ENCODE measurements around the gene FMN1.

The FMN1 gene

DNA sequence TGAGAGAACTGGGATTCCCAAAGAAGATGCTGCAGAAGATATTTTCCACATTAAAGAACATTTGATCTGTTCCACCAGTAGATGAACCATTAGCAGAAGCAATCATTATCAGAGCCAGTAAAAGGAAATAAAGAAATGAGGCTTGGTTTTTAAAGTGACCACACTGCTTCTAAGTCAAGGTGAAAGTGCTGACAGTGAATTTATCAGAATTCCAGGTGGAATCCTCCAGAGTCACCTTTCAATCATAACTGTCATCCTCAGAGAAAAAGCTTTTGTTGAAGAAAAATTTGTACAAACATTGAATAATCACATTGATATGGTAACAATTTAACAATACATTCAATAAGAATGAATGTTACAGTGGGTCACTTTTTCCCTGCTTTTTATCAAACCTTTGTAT is 376.9 kb downstream of the FMN1 start:
- no peak for DNase-seq

DNA sequence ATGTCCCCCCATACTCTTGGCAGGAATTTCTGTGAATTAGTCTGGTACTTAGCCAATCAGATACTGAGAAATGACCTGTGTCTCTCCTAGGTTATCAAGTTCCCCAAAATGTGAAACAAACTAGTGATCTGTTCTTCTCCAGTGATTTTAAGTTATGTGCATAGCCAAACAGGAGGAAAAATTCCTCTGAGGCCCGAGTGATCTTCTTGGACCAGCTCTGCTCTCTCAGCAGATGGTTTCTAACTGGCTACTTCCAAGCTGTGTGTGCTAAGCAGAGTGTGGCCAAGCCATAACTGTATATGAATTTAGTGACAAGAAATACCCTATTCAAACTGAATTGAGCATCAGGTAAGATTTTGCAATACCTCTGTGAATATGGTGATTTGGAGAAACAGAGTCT is 387.2 kb downstream of the FMN1 start:
- no peak for DNase-seq

DNA sequence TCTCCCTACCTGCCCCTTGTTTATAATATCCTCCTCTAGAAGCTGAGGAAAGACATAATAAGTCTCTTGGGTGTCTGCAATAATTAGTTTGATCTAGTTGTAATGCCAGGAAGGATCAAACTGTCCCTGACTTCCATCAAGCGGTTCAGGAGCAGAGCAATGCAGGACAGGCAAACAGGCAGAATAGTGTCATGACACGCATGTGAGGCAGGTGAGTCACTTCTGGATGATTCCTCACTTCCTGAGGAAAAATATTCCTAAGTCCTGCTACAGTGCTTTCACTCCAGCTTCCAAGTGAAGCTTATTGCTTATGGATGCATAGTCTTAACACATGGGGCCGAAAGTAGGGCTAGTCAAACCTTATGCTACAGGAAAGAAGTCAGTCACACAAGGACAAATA is 390.9 kb downstream of the FMN1 start:
- no peak for DNase-seq

DNA sequence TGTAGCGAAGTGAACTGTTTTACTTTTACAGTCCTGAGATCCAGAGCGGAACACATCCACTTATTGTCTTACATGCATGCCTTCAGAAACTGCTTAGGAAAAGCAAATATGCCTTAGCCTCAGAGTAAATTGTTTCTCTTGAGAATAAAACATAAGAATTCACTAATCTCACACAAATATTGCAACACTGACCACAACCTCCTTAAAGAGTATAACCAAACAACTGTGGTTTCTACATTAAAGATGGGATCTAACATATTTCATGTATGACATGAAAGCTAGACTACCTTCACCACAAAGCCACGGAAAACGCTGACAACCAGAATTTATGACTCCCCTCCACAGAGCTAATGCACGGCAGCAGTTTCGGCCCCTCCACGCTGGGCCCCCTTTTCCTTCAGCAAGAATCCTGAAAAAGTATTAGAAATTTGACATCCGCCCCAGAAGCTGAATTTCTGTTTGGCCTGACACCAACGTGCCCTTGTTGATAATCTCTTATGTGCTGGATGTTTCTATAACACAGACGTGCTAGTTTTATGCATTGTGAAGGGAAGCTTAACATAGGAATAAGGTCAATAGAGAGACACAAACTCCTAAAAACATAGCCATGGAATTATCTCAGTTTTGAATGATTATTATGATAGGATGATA is 392.1 kb downstream of the FMN1 start:
- DNase-seq: no peak

DNA sequence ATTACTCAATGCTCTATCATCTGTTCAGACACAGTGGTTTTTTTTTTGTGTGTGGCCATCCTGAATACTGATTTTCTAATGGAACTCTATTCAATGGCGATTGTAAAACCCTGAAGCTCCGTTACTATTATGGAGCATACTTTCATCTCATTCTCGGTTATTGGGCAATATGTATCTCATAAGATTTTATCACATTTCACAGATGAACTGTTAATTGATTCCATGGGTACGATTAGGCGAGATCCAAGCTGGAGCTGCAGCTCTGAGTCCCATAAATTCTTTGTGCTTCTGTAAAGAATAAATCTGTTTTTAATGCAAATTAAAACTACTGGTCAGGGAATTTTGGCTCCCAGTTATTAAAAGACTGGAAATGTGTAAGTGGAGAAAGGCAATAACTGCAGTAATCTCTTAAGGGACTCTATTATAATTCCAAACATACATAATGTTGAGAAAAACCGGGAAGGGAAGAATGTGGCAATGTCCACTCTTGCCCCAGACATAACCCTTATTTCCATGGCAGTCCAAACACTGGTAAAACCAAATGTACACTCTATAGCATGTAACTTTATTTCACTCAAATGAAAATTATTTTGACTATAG is 394.5 kb downstream of the FMN1 start:
- DNase-seq: no peak

DNA sequence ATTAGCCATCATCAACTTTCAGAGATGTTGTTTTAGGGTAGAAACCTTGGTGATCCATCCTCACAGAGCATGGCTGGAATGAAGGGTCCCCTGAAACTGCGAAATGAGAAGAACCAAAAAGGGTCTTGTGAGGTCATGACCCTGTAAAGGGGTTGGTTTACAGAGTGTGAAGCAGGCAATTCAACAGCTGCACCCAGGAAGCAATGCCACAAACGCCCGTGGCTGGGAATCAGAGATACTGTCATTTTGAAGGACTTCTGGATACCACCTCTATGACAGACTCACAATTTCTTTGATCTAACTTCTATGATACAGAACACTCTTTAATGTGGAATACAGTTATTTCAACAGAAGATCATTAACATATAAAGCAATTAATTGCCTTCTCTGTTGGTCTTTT is 397.7 kb downstream of the FMN1 start:
- no peak for DNase-seq

DNA sequence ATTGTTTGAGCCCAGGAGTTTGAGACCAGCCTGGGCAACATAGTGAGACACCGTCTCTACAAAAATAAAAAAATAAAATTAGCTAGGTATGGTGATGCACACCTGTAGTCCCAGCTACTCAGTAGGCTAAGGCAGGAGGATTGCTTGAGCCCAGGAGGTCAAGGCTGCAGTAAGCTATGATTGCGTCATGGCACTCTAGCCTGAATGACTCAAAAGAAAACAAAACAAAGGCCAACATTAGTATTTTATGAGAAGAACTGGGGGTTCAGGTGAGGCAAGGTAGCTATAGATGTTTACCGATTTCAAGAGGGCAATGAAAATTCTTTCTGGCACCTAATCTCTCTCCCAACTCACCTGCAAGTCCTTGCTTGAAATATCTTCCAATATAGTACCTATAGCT is 399.5 kb downstream of the FMN1 start:
- DNase-seq: no peak

DNA sequence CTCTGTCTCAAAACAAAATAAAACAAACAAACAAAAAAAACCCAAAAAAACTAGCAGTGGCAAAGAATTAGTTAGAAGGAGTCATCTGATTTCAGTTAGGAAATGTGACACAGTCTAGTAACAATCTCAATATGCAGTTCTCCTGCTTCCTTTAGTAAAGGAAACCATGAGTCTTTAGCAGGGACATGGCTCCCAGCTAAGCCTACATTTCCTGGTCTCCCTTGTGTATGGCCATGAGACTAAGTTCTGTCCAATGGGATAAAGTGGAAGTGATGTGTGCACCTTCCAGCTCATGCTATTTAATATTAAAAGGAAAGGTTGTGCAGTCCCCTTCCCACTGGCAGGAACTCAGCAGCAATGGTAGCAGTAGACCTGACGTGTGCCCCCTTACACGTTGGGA is 402.1 kb downstream of the FMN1 start:
- no peak for DNase-seq

DNA sequence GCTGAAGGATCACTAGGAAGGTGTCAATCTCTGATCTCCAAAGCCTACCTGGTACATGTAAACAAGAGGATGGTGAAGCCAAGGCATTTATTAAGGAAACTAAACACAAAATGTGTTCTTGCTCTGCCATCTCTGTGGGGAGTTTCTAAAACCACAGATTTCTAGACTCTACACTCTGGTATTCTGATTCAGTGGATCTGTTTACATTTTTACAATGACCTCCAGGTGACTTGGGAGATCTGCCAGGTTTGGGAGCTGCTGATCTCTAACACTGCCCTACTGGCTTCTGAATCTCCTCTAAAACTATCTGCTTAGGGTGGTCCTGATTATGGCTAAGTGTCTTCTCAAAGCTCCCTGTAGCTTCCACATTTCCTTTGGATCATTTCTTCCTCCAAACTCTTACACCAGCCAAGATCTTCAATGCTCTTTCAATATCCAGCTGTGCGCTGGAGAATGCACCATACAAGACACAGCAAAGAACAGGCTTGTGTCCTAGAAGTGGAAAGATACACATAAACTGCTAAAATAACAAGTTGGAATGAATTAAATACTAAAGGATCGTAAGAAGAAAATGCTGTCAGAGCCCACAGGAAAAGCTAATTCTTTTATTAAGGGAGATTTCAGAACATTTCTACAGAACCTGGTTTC is 404.0 kb downstream of the FMN1 start:
- no peak for DNase-seq

DNA sequence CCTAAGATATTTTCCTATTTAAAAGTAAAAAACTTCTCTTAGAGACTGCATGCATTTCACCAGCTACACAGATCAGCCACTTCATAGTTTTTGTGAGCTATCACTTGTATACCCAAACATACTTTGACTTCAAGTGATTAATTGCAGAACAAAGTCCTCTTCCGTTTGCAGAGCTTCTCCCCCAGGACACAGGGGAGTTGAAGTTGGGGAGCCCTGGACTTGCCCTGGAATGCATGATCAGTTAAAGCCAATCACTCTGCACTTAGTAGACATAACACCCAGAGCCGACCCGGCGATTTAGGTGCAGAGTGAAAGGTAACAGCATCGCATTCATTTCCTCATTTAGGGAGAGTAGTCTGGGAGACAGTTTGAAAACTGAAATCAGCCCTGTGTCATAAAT is 406.6 kb downstream of the FMN1 start:
- no peak for DNase-seq

DNA sequence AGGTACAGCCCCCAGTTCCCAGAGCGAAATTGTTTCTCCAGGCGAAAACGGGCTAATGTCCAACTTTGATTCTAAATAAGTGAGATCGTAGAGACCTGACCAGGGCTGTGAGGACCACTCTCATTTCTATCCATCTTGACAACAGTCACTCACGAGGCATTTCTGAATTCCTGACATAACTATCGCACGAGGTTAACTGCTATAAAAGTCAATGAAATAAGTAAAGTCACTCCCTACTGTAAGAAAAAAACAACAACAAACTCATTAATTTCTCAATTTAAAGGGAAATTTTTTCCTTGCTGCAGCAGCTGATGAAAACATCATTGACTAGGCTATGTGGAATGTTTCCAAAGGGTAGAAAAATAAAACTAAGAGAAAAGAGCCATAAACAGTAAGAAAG is 407.6 kb downstream of the FMN1 start:
- DNase-seq: no peak

DNA sequence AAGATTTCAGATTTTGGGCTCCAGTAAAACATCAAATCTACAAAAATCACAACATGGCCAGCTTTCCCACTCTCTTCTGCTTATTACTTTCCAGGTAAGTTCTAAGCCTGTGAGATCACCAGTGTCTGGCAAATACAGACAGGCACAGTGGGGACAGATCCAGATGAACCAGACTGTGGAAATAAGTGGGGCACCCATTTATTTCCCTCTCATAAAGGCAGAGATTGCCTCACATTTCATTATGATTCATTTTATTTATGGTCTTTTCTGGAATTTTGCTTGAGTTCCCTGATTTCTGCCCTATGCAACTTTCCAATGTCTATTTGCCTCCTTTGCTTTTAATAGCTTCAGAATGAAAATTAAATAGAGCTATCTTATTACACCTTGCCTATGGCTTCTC is 409.9 kb downstream of the FMN1 start:
- DNase-seq: no peak

DNA sequence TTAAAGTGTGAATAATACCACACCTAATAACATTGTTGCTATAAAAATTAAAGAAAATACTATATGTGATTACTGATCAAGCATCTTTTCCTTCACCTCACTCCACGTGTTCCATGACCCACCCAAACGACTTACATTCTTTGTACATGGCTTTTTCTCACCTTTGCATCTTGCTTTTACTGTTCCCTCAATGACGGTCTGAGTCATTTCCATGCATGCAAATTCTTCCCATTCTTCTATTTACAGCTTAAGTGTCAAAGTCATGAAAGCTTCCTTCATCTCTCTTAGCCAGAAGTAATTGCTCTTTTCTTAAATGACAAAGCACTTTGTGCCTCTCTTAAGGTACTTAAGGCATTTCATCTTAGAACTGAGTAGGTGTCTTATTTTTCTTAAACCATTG is 412.7 kb downstream of the FMN1 start:
- DNase-seq: no peak

DNA sequence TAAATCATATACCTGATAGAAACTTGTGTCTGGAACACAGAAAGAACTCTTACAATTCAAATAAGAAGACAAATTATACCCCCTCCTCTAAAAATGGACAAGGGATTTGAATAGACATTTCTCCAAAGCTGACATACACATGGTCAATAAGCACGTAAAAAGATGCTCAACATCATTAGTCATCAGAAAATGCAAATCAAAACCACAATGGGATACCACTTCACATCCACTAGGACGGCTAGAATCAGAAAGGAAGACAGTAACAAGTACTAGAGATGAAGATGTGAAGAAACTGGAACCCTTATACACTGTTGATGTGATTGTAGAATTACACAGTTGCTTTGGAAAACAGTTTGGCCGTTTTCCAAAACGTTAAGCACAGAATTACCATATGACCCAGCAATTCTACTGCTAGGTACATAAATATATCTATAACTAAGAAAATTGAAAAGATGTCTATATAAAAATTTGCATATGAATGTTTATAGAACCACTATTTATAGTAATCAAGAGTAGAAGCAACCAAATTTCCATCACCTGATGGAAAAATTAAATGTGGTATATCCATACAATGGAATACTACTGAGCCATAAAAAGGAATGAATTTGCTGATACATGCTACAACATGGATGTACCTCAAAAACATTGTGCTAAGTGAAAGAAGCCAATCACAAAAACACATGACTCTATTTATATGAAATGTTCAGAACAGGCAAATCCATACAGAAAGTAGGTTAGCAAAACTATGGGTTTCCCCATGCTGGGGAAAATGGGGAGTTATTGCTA is 415.9 kb downstream of the FMN1 start:
- no peak for DNase-seq

DNA sequence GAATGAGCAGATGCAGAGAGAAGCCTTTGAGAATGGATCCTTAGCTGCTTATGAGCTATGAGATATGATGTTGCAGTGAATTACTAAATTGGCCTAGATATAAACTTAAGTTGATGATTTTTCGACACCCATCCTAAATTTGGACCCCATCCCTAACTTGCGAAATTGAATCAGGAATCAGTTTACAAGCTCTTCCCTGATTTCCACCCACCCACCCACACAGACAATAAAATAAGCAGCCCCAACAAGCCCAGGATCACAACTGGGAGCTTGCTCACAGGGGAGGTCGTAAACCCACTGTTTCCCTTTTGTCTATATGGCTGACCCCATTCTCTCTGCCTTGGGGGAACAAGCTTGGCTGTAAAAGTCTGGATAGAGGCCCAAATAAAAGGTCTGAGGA is 419.4 kb downstream of the FMN1 start:
- DNase-seq: no peak

DNA sequence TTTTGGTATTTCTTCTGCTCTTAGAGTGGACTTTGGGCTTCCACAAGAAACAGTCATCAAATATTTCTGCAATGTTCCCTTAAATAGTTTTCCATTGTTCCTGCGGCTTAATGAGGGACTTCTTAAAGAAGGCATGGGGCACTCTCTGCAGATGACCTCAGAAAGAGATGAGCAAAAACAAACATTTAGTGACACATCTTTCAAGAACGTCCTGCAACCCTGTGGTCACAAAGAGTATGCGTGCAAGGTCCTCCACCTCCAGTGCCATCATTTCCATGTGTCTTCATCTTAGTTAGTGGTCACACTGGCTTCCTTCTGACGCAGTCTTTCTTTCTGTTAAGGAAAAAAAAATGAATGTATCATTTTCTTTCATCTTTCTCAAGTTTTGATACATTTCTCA is 420.5 kb downstream of the FMN1 start:
- no peak for DNase-seq

DNA sequence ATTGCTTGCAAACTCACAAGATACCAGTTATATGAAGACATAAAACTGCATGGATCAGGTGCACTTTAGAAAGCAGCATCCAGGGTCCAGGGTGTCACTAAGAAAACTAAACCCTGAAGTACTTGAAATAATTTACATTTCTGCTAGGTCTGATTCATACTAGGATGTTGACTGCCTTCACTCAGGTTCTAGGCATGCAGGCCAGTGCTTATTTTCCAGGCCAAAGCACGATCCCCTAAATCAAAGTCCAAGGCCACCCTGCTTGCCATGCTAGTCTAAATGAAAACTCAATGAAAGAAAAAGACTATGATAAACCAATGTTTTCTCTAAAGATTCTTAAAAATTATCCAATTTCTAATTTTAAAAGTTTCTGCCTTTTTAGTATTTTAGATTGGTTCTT is 427.3 kb downstream of the FMN1 start:
- DNase-seq: no peak

DNA sequence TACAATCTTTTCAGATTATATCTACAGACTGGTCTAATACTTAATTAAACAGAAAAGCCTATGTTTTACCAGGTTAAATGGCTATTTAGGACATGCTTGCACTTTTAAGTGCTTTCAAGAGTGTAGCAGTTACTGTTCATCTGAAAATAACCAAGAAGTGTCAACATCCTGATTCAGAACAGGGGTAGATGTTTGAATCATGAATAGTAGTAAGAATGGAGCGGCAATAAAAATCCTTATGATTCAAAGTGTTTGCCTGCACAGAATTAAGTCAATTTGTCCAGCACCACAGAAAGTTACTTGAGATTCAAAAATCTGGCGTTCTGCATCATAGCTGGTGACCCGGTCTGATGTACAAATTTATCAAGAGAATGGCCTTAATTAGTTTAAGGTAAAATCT is 428.4 kb downstream of the FMN1 start:
- DNase-seq: no peak

DNA sequence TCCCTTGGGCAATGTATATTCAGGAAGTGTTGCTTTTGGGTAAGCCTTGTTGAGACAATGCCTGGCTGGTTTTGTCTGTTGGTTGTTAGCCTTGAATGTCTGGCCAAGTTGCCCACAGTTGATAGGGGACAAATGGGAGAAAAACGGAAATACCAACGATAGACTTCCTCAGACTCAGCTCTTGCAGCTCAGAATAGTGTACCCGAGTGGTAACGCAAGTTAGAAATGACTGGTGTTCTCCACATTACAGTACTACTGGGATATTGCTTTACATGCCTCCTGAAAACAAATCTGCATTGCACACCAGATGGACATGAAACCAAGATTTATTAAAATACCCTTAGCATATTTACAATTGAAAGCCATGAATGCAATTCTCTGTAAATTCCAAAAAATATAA is 429.3 kb downstream of the FMN1 start:
- no peak for DNase-seq

DNA sequence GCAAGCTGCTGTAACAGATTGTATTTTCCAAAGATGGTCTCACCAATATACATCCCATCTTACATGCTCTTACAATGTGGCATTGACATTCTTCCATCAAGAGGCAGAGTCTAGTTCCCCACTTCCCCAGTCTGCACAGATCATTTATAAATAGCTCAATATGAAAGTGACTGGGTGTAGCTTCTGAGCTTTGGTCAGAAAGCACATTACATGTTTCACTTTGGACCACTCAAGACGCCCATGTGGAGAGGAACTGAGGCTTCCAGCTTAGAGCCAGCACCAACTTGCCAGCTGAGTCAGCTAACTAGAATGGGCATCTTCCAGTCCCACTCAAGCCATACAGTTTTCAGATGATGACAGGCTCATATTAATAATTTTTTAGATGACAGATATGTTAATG is 431.2 kb downstream of the FMN1 start:
- DNase-seq: no peak

DNA sequence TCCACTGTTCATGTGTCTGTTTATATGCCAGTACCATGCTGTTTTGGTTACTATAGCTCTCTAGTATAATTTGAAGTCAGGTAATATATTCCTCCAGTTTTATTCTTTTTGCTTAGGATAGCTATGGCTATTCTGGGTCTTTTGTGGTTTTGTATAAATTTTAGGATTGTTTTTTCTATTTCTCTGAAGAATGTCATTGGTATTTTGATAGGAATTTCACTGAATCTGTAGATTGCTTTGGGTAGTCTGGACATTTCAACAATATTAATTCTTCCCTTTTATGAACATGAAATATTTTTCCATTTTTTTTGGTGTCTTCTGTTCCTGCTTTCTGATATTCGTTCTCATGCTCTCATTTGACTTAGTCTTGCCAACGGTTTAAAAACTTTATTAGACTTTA is 437.1 kb downstream of the FMN1 start:
- no peak for DNase-seq

DNA sequence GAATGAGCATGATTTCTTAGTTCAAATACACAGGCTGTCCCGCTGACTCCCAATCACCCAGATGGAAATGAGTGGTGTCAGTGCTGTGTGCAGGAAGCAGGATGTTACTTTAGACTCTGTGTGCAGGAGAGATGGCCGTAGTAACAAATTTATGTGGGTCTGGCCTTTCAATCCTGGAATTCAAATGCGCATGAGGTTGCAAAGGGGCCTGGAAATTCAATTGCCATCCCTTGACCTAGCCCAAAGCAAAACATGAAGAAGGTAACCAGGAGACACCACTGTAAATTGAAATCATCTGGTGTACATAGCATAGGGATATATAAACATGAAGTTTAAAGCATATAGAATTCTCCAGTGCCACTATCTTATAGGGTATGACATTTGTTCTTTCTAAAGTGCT is 443.5 kb downstream of the FMN1 start:
- no peak for DNase-seq

DNA sequence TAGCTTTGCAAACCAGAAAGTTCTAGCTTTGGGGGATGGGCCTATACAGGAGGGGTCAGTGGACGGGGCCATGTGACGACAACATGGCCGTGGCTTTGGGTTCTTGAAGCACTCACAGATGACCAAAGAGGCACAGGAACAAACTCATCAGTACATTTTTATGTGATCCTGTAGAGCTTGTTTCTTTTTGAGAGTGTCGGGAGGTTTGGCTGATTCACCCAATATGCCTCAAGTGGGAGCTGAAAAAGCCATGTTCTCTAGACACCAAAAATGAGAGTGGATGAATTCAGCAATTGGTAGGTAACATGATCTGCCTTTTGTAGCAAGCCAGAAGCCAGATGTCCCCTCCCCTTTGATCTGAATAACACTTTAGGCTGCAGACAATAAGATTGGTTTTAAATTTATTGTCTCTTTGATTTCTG is 446.6 kb downstream of the FMN1 start:
- DNase-seq: no peak

Data from activated CD4-positive, CD25-positive, alpha-beta regulatory T cell treated with anti-CD3 and anti-CD28 coated beads, Interleukin-2, amount 50 U/mL, for 72 hours (primary cell).